GM12892 (cell line): Measurements from ENCODE around the gene SLC26A5.

Source experiments
- DNase-seq: peaks from one replicate; pipeline ENCODE4 v3.0.0; 2011; ENCODE audit not compliant: insufficient read length
- FAIRE-seq: peaks from 2 replicates; lab custom pipeline; 2011; peaks lifted over from hg19 to GRCh38; lab: Jason Lieb, UNC
- POLR2A ChIP-seq: IDR thresholded peaks from 2 replicates; pipeline ENCODE4 v1.6.1; 2011; ENCODE audit warnings: low read depth, low read length, control low read depth
- POLR2AphosphoS5 ChIP-seq: IDR thresholded peaks from 2 replicates; pipeline ENCODE4 v1.6.1; 2011; ENCODE audit warnings: low read depth, low read length, control low read depth
- TAF1 ChIP-seq: IDR thresholded peaks from 2 replicates; pipeline ENCODE4 v1.6.1; 2011; ENCODE audit warnings: low read depth, mild to moderate bottlenecking, control low read depth, low read length, borderline replicate concordance

SLC26A5 gene

GRCh38 chr7:103395071-103395470 is 50.9 kb downstream of the SLC26A5 start:
- DNase-seq (no peak), FAIRE-seq (no peak)
- TF ChIP-seq TAF1 (no peak), POLR2AphosphoS5 (no peak), POLR2A (no peak)

- DNase-seq (no peak), FAIRE-seq (no peak)
- TF ChIP-seq POLR2A: no peak
- TF ChIP-seq TAF1: no peak
- TF ChIP-seq POLR2AphosphoS5: no peak
These were observed 51.4 kb downstream of the SLC26A5 start for GRCh38 chr7:103394566-103394965.

GRCh38 chr7:103391976-103392375 is 54.0 kb downstream of the SLC26A5 start:
- TF ChIP-seq TAF1 (no peak), POLR2A (no peak), POLR2AphosphoS5 (no peak)
- FAIRE-seq: no peak
- no peak for DNase-seq

GRCh38 chr7:103391150-103391549 is 54.9 kb downstream of the SLC26A5 start:
- FAIRE-seq (no peak), DNase-seq (no peak)
- TF ChIP-seq POLR2AphosphoS5 (no peak), POLR2A (no peak)

- no peak for TF ChIP-seq POLR2A
- no peak for TF ChIP-seq TAF1
- no peak for TF ChIP-seq POLR2AphosphoS5
- DNase-seq: no peak
- no peak for FAIRE-seq
These were observed 56.7 kb downstream of the SLC26A5 start for GRCh38 chr7:103389263-103389662.

GRCh38 chr7:103388469-103389140 is 57.4 kb downstream of the SLC26A5 start:
- FAIRE-seq (no peak), DNase-seq (no peak)
- TF ChIP-seq POLR2A (no peak), POLR2AphosphoS5 (no peak), TAF1 (no peak)

GRCh38 chr7:103387242-103387641 is 58.8 kb downstream of the SLC26A5 start:
- DNase-seq (no peak), FAIRE-seq (no peak)
- TF ChIP-seq POLR2AphosphoS5: no peak
- no peak for TF ChIP-seq TAF1
- no peak for TF ChIP-seq POLR2A

GRCh38 chr7:103382032-103382402 is 64.0 kb downstream of the SLC26A5 start:
- TF ChIP-seq POLR2A: no peak
- TF ChIP-seq POLR2AphosphoS5: no peak
- no peak for TF ChIP-seq TAF1
- DNase-seq: no peak
- FAIRE-seq: no peak

- DNase-seq (no peak), FAIRE-seq (peak; percentile 67)
- no peak for TF ChIP-seq POLR2A
- no peak for TF ChIP-seq TAF1
- TF ChIP-seq POLR2AphosphoS5: no peak
These were observed 64.6 kb downstream of the SLC26A5 start for GRCh38 chr7:103381280-103382031.

- TF ChIP-seq TAF1: no peak
- no peak for TF ChIP-seq POLR2A
- TF ChIP-seq POLR2AphosphoS5: no peak
- FAIRE-seq (no peak), DNase-seq (no peak)
These were observed 65.4 kb downstream of the SLC26A5 start for GRCh38 chr7:103380395-103381191.

GRCh38 chr7:103379270-103379975 is 66.6 kb downstream of the SLC26A5 start:
- TF ChIP-seq TAF1: no peak
- no peak for TF ChIP-seq POLR2A
- TF ChIP-seq POLR2AphosphoS5: no peak
- FAIRE-seq (no peak), DNase-seq (no peak)
